ENCODE results near the gene PSAPL1.

Gene PSAPL1

GRCh38 chr4:7434766-7435150 is at the start of gene PSAPL1:
PSAPL1 (minus strand) TSS chr4:7434930; CDS start chr4:7434879, 51 bp downstream.
- DNase-seq (ENCODE audit: low read depth in 1 of 2, low spot score in 1 of 2): no peak

GRCh38 chr4:7481227-7481626 is 46.5 kb upstream of the PSAPL1 start:
- DNase-seq (ENCODE audit: low read depth in 1 of 2, low spot score in 1 of 2): no peak

GRCh38 chr4:7480423-7480822 is 45.7 kb upstream of the PSAPL1 start:
- no peak for DNase-seq (ENCODE audit: low read depth in 1 of 2, low spot score in 1 of 2)

GRCh38 chr4:7478665-7479064 is 43.9 kb upstream of the PSAPL1 start:
- no peak for DNase-seq (ENCODE audit: low read depth in 1 of 2, low spot score in 1 of 2)

GRCh38 chr4:7477695-7478094 is 43.0 kb upstream of the PSAPL1 start:
- no peak for DNase-seq (ENCODE audit: low read depth in 1 of 2, low spot score in 1 of 2)

GRCh38 chr4:7476820-7477219 is 42.1 kb upstream of the PSAPL1 start:
- DNase-seq (ENCODE audit: low read depth in 1 of 2, low spot score in 1 of 2): no peak

GRCh38 chr4:7475207-7475606 is 40.5 kb upstream of the PSAPL1 start:
- DNase-seq (ENCODE audit: low read depth in 1 of 2, low spot score in 1 of 2): no peak

- DNase-seq (ENCODE audit: low read depth in 1 of 2, low spot score in 1 of 2): no peak
These were observed 39.6 kb upstream of the PSAPL1 start for GRCh38 chr4:7474320-7474719.

GRCh38 chr4:7473081-7473480 is 38.4 kb upstream of the PSAPL1 start:
- DNase-seq (ENCODE audit: low read depth in 1 of 2, low spot score in 1 of 2): no peak

- no peak for DNase-seq (ENCODE audit: low read depth in 1 of 2, low spot score in 1 of 2)
These were observed 37.8 kb upstream of the PSAPL1 start for GRCh38 chr4:7472442-7473013.

- DNase-seq (ENCODE audit: low read depth in 1 of 2, low spot score in 1 of 2): no peak
These were observed 35.9 kb upstream of the PSAPL1 start for GRCh38 chr4:7470522-7471128.

GRCh38 chr4:7470111-7470510 is 35.4 kb upstream of the PSAPL1 start:
- DNase-seq (ENCODE audit: low read depth in 1 of 2, low spot score in 1 of 2): no peak

GRCh38 chr4:7469023-7469422 is 34.3 kb upstream of the PSAPL1 start:
- DNase-seq (ENCODE audit: low read depth in 1 of 2, low spot score in 1 of 2): no peak

- DNase-seq (ENCODE audit: low read depth in 1 of 2, low spot score in 1 of 2): no peak
These were observed 32.7 kb upstream of the PSAPL1 start for GRCh38 chr4:7467471-7467870.

GRCh38 chr4:7466904-7467303 is 32.2 kb upstream of the PSAPL1 start:
- no peak for DNase-seq (ENCODE audit: low read depth in 1 of 2, low spot score in 1 of 2)

- no peak for DNase-seq (ENCODE audit: low read depth in 1 of 2, low spot score in 1 of 2)
These were observed 31.5 kb upstream of the PSAPL1 start for GRCh38 chr4:7466215-7466614.

- no peak for DNase-seq (ENCODE audit: low read depth in 1 of 2, low spot score in 1 of 2)
These were observed 30.3 kb upstream of the PSAPL1 start for GRCh38 chr4:7465017-7465416.

GRCh38 chr4:7464259-7464655 is 29.5 kb upstream of the PSAPL1 start:
- no peak for DNase-seq (ENCODE audit: low read depth in 1 of 2, low spot score in 1 of 2)

GRCh38 chr4:7463566-7464258 is 29.0 kb upstream of the PSAPL1 start:
- no peak for DNase-seq (ENCODE audit: low read depth in 1 of 2, low spot score in 1 of 2)

- DNase-seq (ENCODE audit: low read depth in 1 of 2, low spot score in 1 of 2): no peak
These were observed 27.8 kb upstream of the PSAPL1 start for GRCh38 chr4:7462509-7462971.

- no peak for DNase-seq (ENCODE audit: low read depth in 1 of 2, low spot score in 1 of 2)
These were observed 26.5 kb upstream of the PSAPL1 start for GRCh38 chr4:7461230-7461629.

- no peak for DNase-seq (ENCODE audit: low read depth in 1 of 2, low spot score in 1 of 2)
These were observed 25.8 kb upstream of the PSAPL1 start for GRCh38 chr4:7460566-7460965.

- DNase-seq (ENCODE audit: low read depth in 1 of 2, low spot score in 1 of 2): no peak
These were observed 24.7 kb upstream of the PSAPL1 start for GRCh38 chr4:7459471-7459870.

Data from stimulated activated CD4-positive, alpha-beta T cell treated with anti-CD3 and anti-CD28 coated beads, Interleukin-15, amount 100 ng/mL, for 1 hour (primary cell).